ENCODE measurements around the gene NRL. TPM values are rescaled to one million over a fixed set of nuclear protein-coding genes. Genes with fewer than 3 reads are reported as not detected.
A peak's percentile ranks its signal among the peaks of the same experiment; 100 is the strongest.
"Not testable (repeated sequence)": the region's sequence is repeated elsewhere in the genome, so short reads cannot be mapped to it uniquely, and the experiment has no call there.

NRL gene
- total RNA-seq, 1 experiment from 2014 or later = 2.3 TPM

- no peaks in the 10 kb centered on the region for H4K20me1 ChIP-seq (ENCODE audit: insufficient read depth)
- no peaks in the 10 kb centered on the region for H3K9me3 ChIP-seq (ENCODE audit: insufficient read depth, low read depth)
- no peaks in the 10 kb centered on the region for H3F3A ChIP-seq (ENCODE audit: insufficient read depth, low read depth)
- no peaks in the 10 kb centered on the region for H3K79me2 ChIP-seq (ENCODE audit: low read depth)
- peak overlapping the region; percentile 79 for H3K4me2 ChIP-seq
- peak overlapping the region; percentile 57; the same call in 1 of the 2 replicates for H3K4me3 ChIP-seq
- BruUV-seq (replicated peaks) = no TSS peak
- no peaks in the 10 kb centered on the region for H3K4me1 ChIP-seq (replicated peaks; ENCODE audit: insufficient read depth)
- no peak for DNase-seq
- intact Hi-C loops (cut with micrococcal nuclease; ENCODE audit: unreplicated experiment) = no loop called here
- no peaks in the 10 kb centered on the region for H3K36me3 ChIP-seq (ENCODE audit: low read depth)
- TF ChIP-seq CTCF (conservative IDR thresholded peaks at IDR 0.05) = no peak
- TF ChIP-seq EZH2 (IDR thresholded peaks at IDR 0.05; ENCODE audit: low read depth) = no peak
- POLR2A ChIA-PET (ENCODE audit: unreplicated experiment) = interaction anchor here (0.5 to 0.7 kb wide), 2 partner anchors 74 to 81 kb away, joined by 3 to 18 read pairs; no protein-coding TSS in a partner anchor
- H2AFZ ChIP-seq = peak overlapping the region; percentile 74
- no peak overlapping the region for H3K27ac ChIP-seq
- CTCF ChIA-PET = no interaction called here
- H3K27me3 ChIP-seq (ENCODE audit: insufficient read depth, low read depth) = peaks cover 25% of the 10 kb centered on the region
- no peaks in the 10 kb centered on the region for H3K9me2 ChIP-seq (ENCODE audit: insufficient read depth)
Measured at GRCh38 chr14:24051176-24051788, 63.5 kb downstream of the NRL start.

- intact Hi-C loops (cut with micrococcal nuclease; ENCODE audit: unreplicated experiment); H3F3A ChIP-seq (ENCODE audit: insufficient read depth, low read depth); H3K79me2 ChIP-seq (ENCODE audit: low read depth); H4K20me1 ChIP-seq (ENCODE audit: insufficient read depth); H2AFZ ChIP-seq; H3K9me3 ChIP-seq (ENCODE audit: insufficient read depth, low read depth); H3K27ac ChIP-seq; H3K4me1 ChIP-seq (replicated peaks; ENCODE audit: insufficient read depth); POLR2A ChIA-PET (ENCODE audit: unreplicated experiment); H3K4me2 ChIP-seq; H3K9me2 ChIP-seq (ENCODE audit: insufficient read depth); BruUV-seq (replicated peaks); H3K4me3 ChIP-seq; H3K36me3 ChIP-seq (ENCODE audit: low read depth); CTCF ChIA-PET; DNase-seq: not testable (repeated sequence)
- peaks cover 25% of the 10 kb centered on the region for H3K27me3 ChIP-seq (ENCODE audit: insufficient read depth, low read depth)
Measured at GRCh38 chr14:24050753-24051152, 64.0 kb downstream of the NRL start.

- POLR2A ChIA-PET (ENCODE audit: unreplicated experiment) = not testable (repeated sequence)
Measured at GRCh38 chr14:24049002-24049401, 65.7 kb downstream of the NRL start.

GRCh38 chr14:24042746-24043145 is 72.0 kb downstream of the NRL start:
- no peaks in the 10 kb centered on the region for H3K9me3 ChIP-seq (ENCODE audit: insufficient read depth, low read depth)
- CTCF ChIA-PET = no interaction called here
- H3K79me2 ChIP-seq (ENCODE audit: low read depth) = no peaks in the 10 kb centered on the region
- no peaks in the 10 kb centered on the region for H3F3A ChIP-seq (ENCODE audit: insufficient read depth, low read depth)
- no peak for DNase-seq
- no peaks in the 10 kb centered on the region for H3K27me3 ChIP-seq (ENCODE audit: insufficient read depth, low read depth)
- POLR2A ChIA-PET (ENCODE audit: unreplicated experiment) = no interaction called here
- no TSS peak for BruUV-seq (replicated peaks)
- H3K36me3 ChIP-seq (ENCODE audit: low read depth) = no peaks in the 10 kb centered on the region
- no peaks in the 10 kb centered on the region for H3K4me1 ChIP-seq (replicated peaks; ENCODE audit: insufficient read depth)
- no peaks in the 10 kb centered on the region for H3K9me2 ChIP-seq (ENCODE audit: insufficient read depth)
- H4K20me1 ChIP-seq (ENCODE audit: insufficient read depth) = no peaks in the 10 kb centered on the region
- no peak overlapping the region for H3K27ac ChIP-seq
- H3K4me2 ChIP-seq = no peak overlapping the region
- H3K4me3 ChIP-seq = no peak overlapping the region
- no peak overlapping the region for H2AFZ ChIP-seq
- intact Hi-C loops (cut with micrococcal nuclease; ENCODE audit: unreplicated experiment) = no loop called here
- no peak for TF ChIP-seq EZH2 (IDR thresholded peaks at IDR 0.05; ENCODE audit: low read depth)
- no peak for TF ChIP-seq CTCF (conservative IDR thresholded peaks at IDR 0.05)

More at GRCh38 chr14:24049002-24049401, 65.7 kb downstream of the NRL start:
- BruUV-seq (replicated peaks); H3K4me2 ChIP-seq; H3F3A ChIP-seq (ENCODE audit: insufficient read depth, low read depth); H3K9me2 ChIP-seq (ENCODE audit: insufficient read depth); H3K79me2 ChIP-seq (ENCODE audit: low read depth); H4K20me1 ChIP-seq (ENCODE audit: insufficient read depth); H3K9me3 ChIP-seq (ENCODE audit: insufficient read depth, low read depth); H3K36me3 ChIP-seq (ENCODE audit: low read depth); H2AFZ ChIP-seq; H3K27ac ChIP-seq; DNase-seq; intact Hi-C loops (cut with micrococcal nuclease; ENCODE audit: unreplicated experiment); CTCF ChIA-PET; H3K4me1 ChIP-seq (replicated peaks; ENCODE audit: insufficient read depth); H3K4me3 ChIP-seq: not testable (repeated sequence)
- peaks cover 12% of the 10 kb centered on the region for H3K27me3 ChIP-seq (ENCODE audit: insufficient read depth, low read depth)

Measured in PC-9 (cell line).